DND-41 (cell line): ENCODE data around the gene CRYM.

Experiments
- ATAC-seq: fragments of 200-7000 bp; cut with Tn5 transposase; 3 replicates; pipeline ENCODE4 v1.9.1; 2021; ENCODE audit warnings: low read depth; ENCODE audit not compliant: insufficient read depth
- DNase-seq: peaks from one replicate; pipeline ENCODE4 v3.0.0-alpha.2; 2020
- H2AFZ ChIP-seq: 2 replicates; pipeline ENCODE4 v1.6.0; 2012; ENCODE audit warnings: low read depth, low read length
- H3K27ac ChIP-seq: 2 replicates; pipeline ENCODE4 v1.5.1; 2012; ENCODE audit warnings: low read length, inconsistent platforms
- H3K27me3 ChIP-seq: fragments of 200-600 bp; sonication (generic); 2 replicates; pipeline ENCODE4 v1.6.0; 2012; ENCODE audit warnings: low read length, mild to moderate bottlenecking, inconsistent platforms; ENCODE audit not compliant: insufficient read depth, poor library complexity
- H3K36me3 ChIP-seq: 2 replicates; pipeline ENCODE4 v1.5.1; 2012; ENCODE audit warnings: low read length, inconsistent platforms; ENCODE audit not compliant: insufficient read depth
- H3K4me1 ChIP-seq: 2 replicates; pipeline ENCODE4 v1.5.1; 2012; ENCODE audit warnings: mild to moderate bottlenecking, low read length; ENCODE audit not compliant: insufficient read depth
- H3K4me2 ChIP-seq: 2 replicates; pipeline ENCODE4 v1.6.0; 2012; ENCODE audit warnings: mild to moderate bottlenecking, moderate library complexity, low read length, inconsistent platforms; ENCODE audit not compliant: insufficient read depth
- H3K4me3 ChIP-seq, 2 experiments: fragments of 200-600 bp in 1 of 2; shearing (Covaris generic) in 1 of 2; 2 replicates each; pipeline ENCODE4 v1.5.1; 2012 to 2016; ENCODE audit warnings: inconsistent platforms in 2 of 2, low read length in 2 of 2, mild to moderate bottlenecking in 2 of 2, low read depth in 1 of 2, moderate library complexity in 1 of 2
- H3K79me2 ChIP-seq: 2 replicates; pipeline ENCODE4 v1.6.0; 2012; ENCODE audit warnings: low read length, inconsistent platforms; ENCODE audit not compliant: insufficient read depth
- H3K9ac ChIP-seq: 2 replicates; pipeline ENCODE4 v1.6.0; 2012; ENCODE audit warnings: low read depth, mild to moderate bottlenecking, inconsistent platforms, low read length, moderate library complexity
- H3K9me3 ChIP-seq: 2 replicates; pipeline ENCODE4 v1.5.1; 2012; ENCODE audit warnings: low read length, moderate library complexity, mild to moderate bottlenecking, inconsistent platforms; ENCODE audit not compliant: insufficient read depth, severe bottlenecking
- H4K20me1 ChIP-seq: 2 replicates; pipeline ENCODE4 v1.6.0; 2012; ENCODE audit warnings: low read length; ENCODE audit not compliant: insufficient read depth
- CTCF ChIP-seq: IDR thresholded peaks from 2 replicates; pipeline ENCODE4 v1.5.1; 2012; ENCODE audit warnings: borderline replicate concordance, low read length, moderate library complexity, mild to moderate bottlenecking; ENCODE audit not compliant: poor library complexity, severe bottlenecking; ENCODE audit errors: extremely low read depth
- EZH2 ChIP-seq: IDR thresholded peaks from 3 replicates; pipeline ENCODE4 v1.6.1; 2012; ENCODE audit warnings: borderline replicate concordance, low read depth, mild to moderate bottlenecking, moderate library complexity, low read length, inconsistent platforms; ENCODE audit not compliant: severe bottlenecking

Gene CRYM

DNA sequence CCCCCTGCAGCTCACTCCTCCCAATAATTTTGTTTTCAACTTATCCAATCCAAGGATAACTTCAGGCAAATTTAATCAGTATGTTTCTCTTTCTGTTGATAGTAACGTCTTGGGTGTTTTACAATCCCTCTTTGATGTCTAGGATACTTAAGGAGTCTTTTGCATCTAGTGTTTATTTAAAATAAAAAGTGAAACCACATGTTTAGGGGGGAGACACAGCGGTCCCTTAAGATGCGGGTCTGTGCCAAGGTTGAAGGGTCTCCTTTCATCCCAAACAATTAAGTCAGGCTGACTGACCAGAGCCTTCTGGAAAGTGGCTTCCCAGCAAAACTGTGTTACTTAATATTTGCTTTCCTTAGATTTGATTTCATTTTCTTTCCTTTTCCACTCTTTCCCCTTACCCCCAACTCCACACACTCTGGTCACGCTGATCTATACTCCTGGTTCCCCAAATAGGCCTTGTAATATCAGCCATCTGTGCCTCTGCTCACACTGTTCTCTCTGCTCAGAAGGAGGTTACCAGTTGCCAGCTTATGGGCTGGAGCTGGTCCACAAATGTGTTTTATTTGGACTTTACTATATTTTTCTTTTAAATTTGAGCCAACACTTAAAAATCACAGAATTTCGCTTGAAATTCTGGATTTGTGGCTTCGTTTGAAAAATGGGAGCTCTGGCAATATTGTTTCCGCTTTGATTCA, 33.4 kb downstream of the CRYM start:
- Histone ChIP-seq H3K36me3 (no peaks in the 10 kb centered on the region), H3K4me3 (no peak overlapping the region), H3K27me3 (peaks cover 8% of the 10 kb centered on the region), H3K79me2 (no peaks in the 10 kb centered on the region), H3K9ac (no peak overlapping the region), H3K4me1 (no peaks in the 10 kb centered on the region), H3K9me3 (no peaks in the 10 kb centered on the region), H2AFZ (no peak overlapping the region), H4K20me1 (no peaks in the 10 kb centered on the region), H3K4me2 (no peak overlapping the region), H3K27ac (no peak overlapping the region)
- TF ChIP-seq EZH2: no peak
- TF ChIP-seq CTCF: no peak
- ATAC-seq: no peak
- no peak for DNase-seq

GRCh38 chr16:21242756-21243155, 35.3 kb downstream of the CRYM start:
- Histone ChIP-seq H2AFZ (no peak overlapping the region), H3K27ac (no peak overlapping the region), H3K79me2 (no peaks in the 10 kb centered on the region), H4K20me1 (no peaks in the 10 kb centered on the region), H3K36me3 (no peaks in the 10 kb centered on the region), H3K4me1 (no peaks in the 10 kb centered on the region), H3K4me3 (no peak overlapping the region), H3K9ac (no peak overlapping the region), H3K27me3 (peaks cover 8% of the 10 kb centered on the region), H3K4me2 (no peak overlapping the region), H3K9me3 (no peaks in the 10 kb centered on the region)
- TF ChIP-seq CTCF (no peak), EZH2 (no peak)
- DNase-seq (no peak), ATAC-seq (no peak)

DNA sequence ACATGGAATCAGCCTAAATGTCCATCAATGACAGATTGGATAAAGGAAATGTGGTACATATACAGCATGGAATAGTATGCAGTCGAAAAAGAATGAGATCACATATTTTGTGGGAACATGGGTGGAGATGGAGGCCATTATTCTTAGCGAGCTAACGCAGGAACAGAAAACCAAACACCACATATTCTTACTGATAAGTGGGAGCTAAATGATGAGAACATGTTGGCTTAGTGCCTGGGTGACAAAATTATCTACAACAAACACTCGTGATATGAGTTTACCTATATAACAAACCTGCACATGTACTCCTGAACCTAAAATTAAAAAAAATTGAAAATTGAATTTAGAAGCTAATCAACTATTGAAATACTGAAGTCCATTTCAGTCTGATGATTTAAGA, 38.4 kb downstream of the CRYM start:
- Histone ChIP-seq H3K4me2 (no peak overlapping the region), H3K27ac (no peak overlapping the region), H3K27me3 (no peaks in the 10 kb centered on the region), H4K20me1 (no peaks in the 10 kb centered on the region), H3K4me1 (no peaks in the 10 kb centered on the region), H3K36me3 (no peaks in the 10 kb centered on the region), H3K79me2 (no peaks in the 10 kb centered on the region), H3K9ac (no peak overlapping the region), H3K4me3 (no peak overlapping the region), H2AFZ (no peak overlapping the region), H3K9me3 (no peaks in the 10 kb centered on the region)
- DNase-seq (no peak), ATAC-seq (no peak)
- TF ChIP-seq CTCF: no peak
- no peak for TF ChIP-seq EZH2
